Ureter (tissue), 1 donor: ENCODE data around the gene TRRAP. TPM values are rescaled to one million over a fixed set of nuclear protein-coding genes. Genes with fewer than 3 reads are reported as not detected.

Source experiments
- DNase-seq: peaks from one replicate; pipeline ENCODE4 v3.0.0-alpha.2; 2020; ENCODE audit warnings: low spot score
- total RNA-seq: library from RNA; stranded (reverse); gene quantifications from one replicate; pipeline ENCODE4 v1.2.4, GENCODE V29; 2023
- donor health status: DM: yes; HTN: yes; CAD: no.

The TRRAP gene
- total RNA-seq, 1 donor from 2014 or later = 53.5 TPM

- no peak for DNase-seq
Observed at GRCh38 chr7:99046722-99047121, 168.4 kb downstream of the TRRAP start.

DNA sequence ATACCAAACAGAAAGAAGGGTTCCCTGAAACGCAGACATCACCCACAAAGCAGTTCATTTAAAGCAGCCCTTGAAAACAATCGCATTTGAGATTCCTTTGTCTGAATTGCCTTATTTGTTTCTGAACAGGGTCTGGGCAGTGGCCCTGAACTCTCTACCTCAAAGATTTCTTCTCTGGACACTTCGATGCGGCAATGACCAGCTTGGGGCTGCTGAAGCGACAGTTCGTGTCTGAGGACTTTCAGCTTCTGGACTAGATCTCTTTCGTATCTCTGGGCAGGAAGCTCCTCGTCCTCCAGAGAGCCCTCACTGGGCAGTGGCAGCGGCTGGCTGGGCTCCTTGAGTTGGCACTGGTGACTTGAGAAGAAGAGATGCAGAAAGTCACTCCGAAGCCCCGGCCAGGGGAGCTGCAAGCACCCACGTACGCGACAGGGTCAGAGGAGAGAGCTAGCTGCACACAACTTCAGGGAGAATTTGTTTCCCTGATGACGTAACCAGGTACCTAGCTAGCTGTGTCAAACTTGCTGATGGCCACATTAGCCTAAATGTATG, 169.3 kb downstream of the TRRAP start:
- no peak for DNase-seq

GRCh38 chr7:99050971-99051370, 172.6 kb downstream of the TRRAP start:
- no peak for DNase-seq

DNA sequence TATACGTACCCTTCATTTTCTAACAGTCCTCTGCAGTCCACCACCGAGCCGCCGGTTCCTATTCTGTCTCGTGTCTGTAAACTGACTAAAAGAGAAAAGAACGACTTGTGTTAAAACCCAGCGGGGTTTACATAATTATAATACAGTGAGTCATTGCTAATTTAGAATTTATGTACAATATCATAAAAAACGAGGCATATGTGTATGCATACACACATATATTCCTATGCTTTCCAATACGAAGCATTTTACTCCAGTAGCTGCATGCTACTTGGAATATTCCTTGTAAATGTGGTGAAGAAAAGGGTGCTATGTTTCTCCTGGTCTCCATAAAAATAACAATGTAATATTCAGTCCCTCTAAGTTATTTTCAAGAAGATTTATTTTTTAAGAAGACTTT, 176.4 kb downstream of the TRRAP start:
- no peak for DNase-seq

GRCh38 chr7:99061001-99061776, 182.9 kb downstream of the TRRAP start:
- DNase-seq = no peak

Other genes starting within 250 kb of the TRRAP start
- 1.6 TPM for gene TMEM130, start 8.5 kb upstream of the TRRAP start, total RNA-seq